OCI-LY1 (cell line): ENCODE results near the gene SHKBP1.

Source experiments
- H2AFZ ChIP-seq: fragments of 200-600 bp; sonication (generic), shearing (Covaris generic); 2 replicates; pipeline ENCODE4 v1.6.0; 2014; ENCODE audit warnings: antibody characterized with exemption, mild to moderate bottlenecking, low read length
- H3F3A ChIP-seq: fragments of 200-600 bp; sonication (generic), shearing (Covaris generic); 2 replicates; pipeline ENCODE4 v1.6.0; 2014; ENCODE audit warnings: mild to moderate bottlenecking, antibody characterized with exemption, low read length, moderate library complexity; ENCODE audit not compliant: insufficient read depth
- H3K27ac ChIP-seq: fragments of 200-600 bp; sonication (generic); 2 replicates; pipeline ENCODE4 v1.5.1; 2014; ENCODE audit warnings: low read length, mixed run types, mild to moderate bottlenecking, low read depth; ENCODE audit not compliant: poor library complexity, severe bottlenecking
- H3K27me3 ChIP-seq: fragments of 200-600 bp; sonication (generic); 2 replicates; pipeline ENCODE4 v1.6.0; 2014; ENCODE audit warnings: antibody characterized with exemption, mild to moderate bottlenecking, low read length, moderate library complexity; ENCODE audit not compliant: insufficient read depth
- H3K36me3 ChIP-seq: fragments of 200-600 bp; sonication (generic); 2 replicates; pipeline ENCODE4 v1.6.1; 2014; ENCODE audit warnings: mild to moderate bottlenecking, antibody characterized with exemption, low read length, moderate library complexity, mixed read lengths; ENCODE audit not compliant: insufficient read depth
- H3K4me1 ChIP-seq: fragments of 200-600 bp; sonication (generic); 2 replicates; pipeline ENCODE4 v1.5.1; 2014; ENCODE audit warnings: mild to moderate bottlenecking, low read length, moderate library complexity; ENCODE audit not compliant: insufficient read depth, severe bottlenecking
- H3K4me2 ChIP-seq: fragments of 200-600 bp; sonication (generic), shearing (Covaris generic); 2 replicates; pipeline ENCODE4 v1.6.1; 2014; ENCODE audit warnings: low read length
- H3K4me3 ChIP-seq: fragments of 200-600 bp; sonication (generic); 2 replicates; pipeline ENCODE4 v1.5.1; 2014; ENCODE audit warnings: low read length, low read depth, mild to moderate bottlenecking, mixed read lengths; ENCODE audit not compliant: poor library complexity, severe bottlenecking
- H3K79me2 ChIP-seq: fragments of 200-600 bp; shearing (Covaris generic); 2 replicates; pipeline ENCODE4 v1.6.1; 2016; ENCODE audit warnings: mixed run types, low read length, mixed read lengths; ENCODE audit not compliant: insufficient read depth
- H3K9ac ChIP-seq: fragments of 200-600 bp; sonication (generic), shearing (Covaris generic); 2 replicates; pipeline ENCODE4 v1.6.1; 2014; ENCODE audit warnings: mild to moderate bottlenecking, low read length, mixed read lengths
- H3K9me2 ChIP-seq: fragments of 200-600 bp; sonication (generic), shearing (Covaris generic); 2 replicates; pipeline ENCODE4 v1.6.1; 2014; ENCODE audit warnings: low read depth, mild to moderate bottlenecking, low read length, mixed read lengths
- H3K9me3 ChIP-seq: fragments of 200-600 bp; shearing (Covaris generic); 2 replicates; pipeline ENCODE4 v1.6.1; 2014; ENCODE audit warnings: low read length, mixed read lengths
- H4K20me1 ChIP-seq: fragments of 200-600 bp; sonication (generic), shearing (Covaris generic); 2 replicates; pipeline ENCODE4 v1.6.0; 2016; ENCODE audit warnings: mild to moderate bottlenecking, low read length; ENCODE audit not compliant: insufficient read depth
- CTCF ChIP-seq: fragments of 200-600 bp; sonication (generic), shearing (Covaris generic); IDR thresholded peaks from 2 replicates; pipeline ENCODE4 v1.5.1; 2017; ENCODE audit warnings: mild to moderate bottlenecking, antibody characterized with exemption, low read length, moderate library complexity, mixed read lengths
- EZH2 ChIP-seq: fragments of 200-600 bp; sonication (generic), shearing (Covaris generic); IDR thresholded peaks from 2 replicates; pipeline ENCODE4 v1.8.0; 2017; ENCODE audit warnings: borderline replicate concordance, mixed run types, mild to moderate bottlenecking, antibody characterized with exemption, low read length, moderate library complexity, mixed read lengths

The SHKBP1 gene

GRCh38 chr19:40567750-40568494, 8.8 kb upstream of the SHKBP1 start:
- Histone ChIP-seq H3K9me3 (no peaks in the 10 kb centered on the region), H4K20me1 (no peaks in the 10 kb centered on the region), H2AFZ (no peak overlapping the region), H3K27me3 (no peaks in the 10 kb centered on the region), H3K79me2 (no peaks in the 10 kb centered on the region), H3K4me2 (no peak overlapping the region), H3K4me1 (peaks cover 12% of the 10 kb centered on the region), H3K36me3 (no peaks in the 10 kb centered on the region), H3K4me3 (no peak overlapping the region), H3K9me2 (no peaks in the 10 kb centered on the region), H3F3A (no peaks in the 10 kb centered on the region), H3K9ac (no peak overlapping the region), H3K27ac (no peak overlapping the region)
- TF ChIP-seq EZH2 (no peak), CTCF (no peak)

GRCh38 chr19:40570313-40571004, 6.2 kb upstream of the SHKBP1 start:
- Histone ChIP-seq H3K36me3 (no peaks in the 10 kb centered on the region), H3K79me2 (no peaks in the 10 kb centered on the region), H3K9me2 (no peaks in the 10 kb centered on the region), H4K20me1 (no peaks in the 10 kb centered on the region), H3K27ac (no peak overlapping the region), H3F3A (no peaks in the 10 kb centered on the region), H2AFZ (no peak overlapping the region), H3K9me3 (no peaks in the 10 kb centered on the region), H3K27me3 (no peaks in the 10 kb centered on the region), H3K4me1 (peaks cover 12% of the 10 kb centered on the region), H3K4me2 (peak overlapping the region; percentile 76), H3K9ac (peak overlapping the region; percentile 58), H3K4me3 (peak overlapping the region; percentile 55)
- no peak for TF ChIP-seq EZH2
- TF ChIP-seq CTCF = peak; percentile 37; the same call in 1 of the 2 replicates

- H3K79me2 ChIP-seq = no peaks in the 10 kb centered on the region
- no peak for TF ChIP-seq EZH2
- no peak for TF ChIP-seq CTCF
- H3K27me3 ChIP-seq = no peaks in the 10 kb centered on the region
- H3K27ac ChIP-seq = no peak overlapping the region
- H3K4me1 ChIP-seq = peaks cover 16% of the 10 kb centered on the region
- no peaks in the 10 kb centered on the region for H3K9me3 ChIP-seq
- H4K20me1 ChIP-seq = no peaks in the 10 kb centered on the region
- H3F3A ChIP-seq = no peaks in the 10 kb centered on the region
- H3K36me3 ChIP-seq = no peaks in the 10 kb centered on the region
- H3K9me2 ChIP-seq = no peaks in the 10 kb centered on the region
- no peak overlapping the region for H2AFZ ChIP-seq
- no peak overlapping the region for H3K9ac ChIP-seq
- H3K4me2 ChIP-seq = peak overlapping the region; percentile 65
- peak overlapping the region; percentile 42 for H3K4me3 ChIP-seq
These were observed 5.7 kb upstream of the SHKBP1 start for GRCh38 chr19:40571005-40571318.
